SK-N-SH treated with all-trans-retinoic acid at 6 μM for 48 hours (cell line): ENCODE results near the gene CHKA.
A peak's percentile ranks its signal among the peaks of the same experiment; 100 is the strongest.

Experiments used
- ATAC-seq: fragments of 200-7000 bp; cut with Tn5 transposase; 3 replicates; pipeline ENCODE4 v1.9.1; 2020; ENCODE audit warnings: mild to moderate bottlenecking, moderate library complexity
- ARNTL ChIP-seq: fragments of 450-650 bp; formaldehyde crosslinking; IDR thresholded peaks from 2 replicates; pipeline ENCODE4 v1.5.0; 2020; ENCODE audit warnings: low read depth, mild to moderate bottlenecking, moderate library complexity, borderline replicate concordance
- BACH2 ChIP-seq: fragments of 250-450 bp; sonication (Bioruptor Pico); IDR thresholded peaks from 2 replicates; pipeline ENCODE4 v1.9.0; 2021; ENCODE audit warnings: mild to moderate bottlenecking, borderline replicate concordance
- CSDC2 ChIP-seq: fragments of 250-450 bp; sonication (Bioruptor Pico); IDR thresholded peaks from 2 replicates; pipeline ENCODE4 v1.5.0; 2020; ENCODE audit warnings: mild to moderate bottlenecking, moderate library complexity
- CSRNP3 ChIP-seq: fragments of 250-450 bp; sonication (Bioruptor Pico); IDR thresholded peaks from 2 replicates; pipeline ENCODE4 v1.5.1; 2021; ENCODE audit warnings: mild to moderate bottlenecking, moderate library complexity
- ESRRG ChIP-seq: fragments of 250-450 bp; sonication (Bioruptor Pico); IDR thresholded peaks from 2 replicates; pipeline ENCODE4 v1.6.1; 2021; ENCODE audit warnings: mild to moderate bottlenecking
- GLIS3 ChIP-seq: fragments of 250-450 bp; sonication (Bioruptor Pico); IDR thresholded peaks from 2 replicates; pipeline ENCODE4 v1.5.0; 2020; ENCODE audit warnings: mild to moderate bottlenecking, moderate library complexity
- ISL1 ChIP-seq: fragments of 250-450 bp; sonication (Bioruptor Pico); IDR thresholded peaks from 2 replicates; pipeline ENCODE4 v2.1.2; 2022; ENCODE audit warnings: mild to moderate bottlenecking, moderate library complexity
- OSR1 ChIP-seq: fragments of 250-450 bp; sonication (Bioruptor Pico); IDR thresholded peaks from 2 replicates; pipeline ENCODE4 v1.8.0; 2022; ENCODE audit warnings: moderate library complexity, mild to moderate bottlenecking, inconsistent platforms
- POU6F1 ChIP-seq: fragments of 250-450 bp; sonication (Bioruptor Pico); IDR thresholded peaks from 2 replicates; pipeline ENCODE4 v1.8.0; 2021; ENCODE audit warnings: low read depth, mild to moderate bottlenecking, moderate library complexity, borderline replicate concordance
- PPARA ChIP-seq: fragments of 250-450 bp; sonication (Bioruptor Pico); IDR thresholded peaks from 2 replicates; pipeline ENCODE4 v1.5.0; 2020; ENCODE audit warnings: mild to moderate bottlenecking, borderline replicate concordance
- RARB ChIP-seq: fragments of 250-450 bp; sonication (Bioruptor Pico); IDR thresholded peaks from 2 replicates; pipeline ENCODE4 v1.8.0; 2021; ENCODE audit warnings: mild to moderate bottlenecking, moderate library complexity
- SNAI2 ChIP-seq: fragments of 250-450 bp; sonication (Bioruptor Pico); IDR thresholded peaks from 2 replicates; pipeline ENCODE4 v1.5.0; 2020; ENCODE audit warnings: mild to moderate bottlenecking, moderate library complexity
- TCF4 ChIP-seq: fragments of 250-450 bp; sonication (Bioruptor Pico); IDR thresholded peaks from 2 replicates; pipeline ENCODE4 v1.8.0; 2021; ENCODE audit warnings: mild to moderate bottlenecking, moderate library complexity, borderline replicate concordance
- TOX ChIP-seq: fragments of 250-450 bp; sonication (Bioruptor Pico); IDR thresholded peaks from 2 replicates; pipeline ENCODE4 v1.8.0; 2021; ENCODE audit warnings: mild to moderate bottlenecking, moderate library complexity, borderline replicate concordance
- TSHZ2 ChIP-seq: fragments of 250-450 bp; sonication (Bioruptor Pico); IDR thresholded peaks from 2 replicates; pipeline ENCODE4 v1.5.0; 2020; ENCODE audit warnings: mild to moderate bottlenecking, moderate library complexity
- ZC3H10 ChIP-seq: fragments of 250-450 bp; sonication (Bioruptor Pico); IDR thresholded peaks from 2 replicates; pipeline ENCODE4 v1.5.1; 2021; ENCODE audit warnings: mild to moderate bottlenecking, moderate library complexity
- ZFP3 ChIP-seq: fragments of 250-450 bp; sonication (Bioruptor Pico); IDR thresholded peaks from 2 replicates; pipeline ENCODE4 v1.5.0; 2020; ENCODE audit warnings: mild to moderate bottlenecking, moderate library complexity
- ZFP30 ChIP-seq: fragments of 450-650 bp; formaldehyde crosslinking; IDR thresholded peaks from 2 replicates; pipeline ENCODE4 v1.5.0; 2022; ENCODE audit warnings: mild to moderate bottlenecking, moderate library complexity
- ZNF565 ChIP-seq: fragments of 450-650 bp; formaldehyde crosslinking; conservative IDR thresholded peaks from 2 replicates; pipeline ENCODE4 v1.5.0; 2020; ENCODE audit warnings: low read depth, mild to moderate bottlenecking, moderate library complexity
- ZNF70 ChIP-seq: fragments of 450-650 bp; formaldehyde crosslinking; IDR thresholded peaks from 2 replicates; pipeline ENCODE4 v1.5.0; 2020; ENCODE audit warnings: mild to moderate bottlenecking, moderate library complexity
- ZNF8 ChIP-seq: fragments of 450-650 bp; formaldehyde crosslinking; IDR thresholded peaks from 2 replicates; pipeline ENCODE4 v1.5.0; 2020; ENCODE audit warnings: mild to moderate bottlenecking, moderate library complexity
- TF ChIP-seq, protein P1 (sequence below): fragments of 250-450 bp; sonication (Bioruptor Pico); IDR thresholded peaks from 2 replicates; pipeline ENCODE4 v1.5.1; 2020; ENCODE audit warnings: low read depth, mild to moderate bottlenecking, moderate library complexity

CHKA gene

DNA sequence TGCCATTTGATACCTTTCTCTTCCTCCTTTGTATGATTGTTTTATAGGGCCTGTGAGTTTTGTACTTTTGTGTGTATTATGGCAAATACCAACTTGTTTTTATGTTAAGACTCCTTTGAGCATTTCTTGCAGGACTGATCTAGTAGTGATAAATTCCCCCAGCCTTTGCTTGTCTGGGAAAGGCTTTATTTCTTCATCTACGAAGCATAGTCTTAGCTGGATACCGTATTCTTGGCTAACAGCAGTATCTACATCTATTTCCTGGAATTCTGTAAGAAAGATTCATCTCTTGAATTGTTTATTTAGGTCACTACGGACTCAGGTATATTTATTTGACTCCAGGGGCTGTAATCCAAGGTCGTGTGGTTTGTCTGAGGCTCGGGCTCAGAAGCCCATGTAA lies 96.7 kb downstream of the CHKA start:
- TF ChIP-seq ZNF8 (CRISPR knock-in tag) (no peak), TOX (CRISPR knock-in tag) (no peak), RARB (CRISPR knock-in tag) (no peak), ESRRG (no peak), ZNF565 (CRISPR knock-in tag) (no peak), SNAI2 (CRISPR knock-in tag) (no peak), CSRNP3 (no peak), ARNTL (CRISPR knock-in tag) (no peak), TSHZ2 (CRISPR knock-in tag) (no peak), OSR1 (no peak), TCF4 (CRISPR knock-in tag) (no peak), ZNF70 (CRISPR knock-in tag) (no peak), BACH2 (CRISPR knock-in tag) (no peak), GLIS3 (no peak), PPARA (no peak), CSDC2 (no peak), ZFP30 (CRISPR knock-in tag) (no peak), ISL1 (CRISPR knock-in tag) (no peak), POU6F1 (CRISPR knock-in tag) (no peak)
- TF ChIP-seq, protein P1, sequence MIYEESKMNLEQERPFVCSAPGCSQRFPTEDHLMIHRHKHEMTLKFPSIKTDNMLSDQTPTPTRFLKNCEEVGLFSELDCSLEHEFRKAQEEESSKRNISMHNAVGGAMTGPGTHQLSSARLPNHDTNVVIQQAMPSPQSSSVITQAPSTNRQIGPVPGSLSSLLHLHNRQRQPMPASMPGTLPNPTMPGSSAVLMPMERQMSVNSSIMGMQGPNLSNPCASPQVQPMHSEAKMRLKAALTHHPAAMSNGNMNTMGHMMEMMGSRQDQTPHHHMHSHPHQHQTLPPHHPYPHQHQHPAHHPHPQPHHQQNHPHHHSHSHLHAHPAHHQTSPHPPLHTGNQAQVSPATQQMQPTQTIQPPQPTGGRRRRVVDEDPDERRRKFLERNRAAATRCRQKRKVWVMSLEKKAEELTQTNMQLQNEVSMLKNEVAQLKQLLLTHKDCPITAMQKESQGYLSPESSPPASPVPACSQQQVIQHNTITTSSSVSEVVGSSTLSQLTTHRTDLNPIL (CRISPR knock-in tag), result no peak

DNA sequence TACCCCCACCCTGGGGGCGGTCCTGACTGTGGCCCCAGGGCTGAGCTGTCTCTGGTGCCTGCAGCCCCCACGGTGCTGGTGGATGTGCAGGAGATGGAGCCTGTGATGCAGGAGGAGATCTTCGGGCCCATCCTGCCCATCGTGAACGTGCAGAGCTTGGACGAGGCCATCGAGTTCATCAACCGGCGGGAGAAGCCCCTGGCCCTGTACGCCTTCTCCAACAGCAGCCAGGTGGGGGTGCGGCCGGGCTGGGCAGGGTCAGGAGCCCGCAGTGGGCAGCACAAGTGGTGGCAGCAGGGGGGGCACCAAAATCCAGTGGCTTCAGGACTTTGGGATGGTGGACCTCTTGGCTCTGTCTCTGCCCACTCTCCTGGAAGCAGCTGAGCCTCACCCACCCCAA lies 98.7 kb downstream of the CHKA start:
- TF ChIP-seq ZFP30 (CRISPR knock-in tag) (no peak), TOX (CRISPR knock-in tag) (no peak), OSR1 (no peak), ARNTL (CRISPR knock-in tag) (no peak)
- ATAC-seq, result no peak

More for the DNA sequence above, 96.7 kb downstream of the CHKA start:
- ATAC-seq, result no peak

DNA sequence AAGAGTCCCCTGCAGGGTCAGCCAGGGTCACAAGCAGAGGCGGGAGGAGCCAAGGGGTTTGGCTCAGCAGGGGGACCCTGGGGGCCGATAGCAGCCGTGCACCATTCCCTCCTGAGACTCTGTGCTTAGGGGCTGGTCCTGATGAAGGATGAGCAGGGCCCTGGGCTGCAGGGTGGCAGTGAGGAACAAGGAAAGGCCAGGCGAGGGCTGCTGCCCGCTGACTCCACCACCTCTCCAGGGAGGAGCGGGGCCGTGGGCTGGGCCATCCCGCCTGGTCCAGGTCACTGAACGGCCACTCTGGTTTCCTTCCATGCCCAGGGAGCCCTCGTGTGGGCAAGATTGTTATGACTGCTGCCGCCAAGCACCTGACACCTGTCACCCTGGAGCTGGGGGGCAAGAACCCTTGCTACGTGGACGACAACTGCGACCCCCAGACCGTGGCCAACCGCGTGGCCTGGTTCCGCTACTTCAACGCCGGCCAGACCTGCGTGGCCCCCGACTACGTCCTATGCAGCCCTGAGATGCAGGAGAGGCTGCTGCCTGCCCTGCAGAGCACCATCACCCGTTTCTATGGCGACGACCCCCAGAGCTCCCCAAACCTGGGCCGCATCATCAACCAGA lies 99.9 kb downstream of the CHKA start:
- ATAC-seq, result peak; percentile 63
- no peak for TF ChIP-seq CSRNP3
- no peak for TF ChIP-seq ZFP3 (CRISPR knock-in tag)
- TF ChIP-seq OSR1, result no peak
- no peak for TF ChIP-seq ISL1 (CRISPR knock-in tag)
- no peak for TF ChIP-seq ZC3H10
- no peak for TF ChIP-seq TSHZ2 (CRISPR knock-in tag)
- TF ChIP-seq RARB (CRISPR knock-in tag), result no peak
- TF ChIP-seq ARNTL (CRISPR knock-in tag), result no peak
- TF ChIP-seq TOX (CRISPR knock-in tag), result no peak
- no peak for TF ChIP-seq SNAI2 (CRISPR knock-in tag)
- TF ChIP-seq ZFP30 (CRISPR knock-in tag), result no peak
- no peak for TF ChIP-seq BACH2 (CRISPR knock-in tag)
- no peak for TF ChIP-seq POU6F1 (CRISPR knock-in tag)
- TF ChIP-seq GLIS3, result no peak
- no peak for TF ChIP-seq TCF4 (CRISPR knock-in tag)
- TF ChIP-seq ESRRG, result no peak
